ENCODE results near the gene FAM72A.
A peak's percentile ranks its signal among the peaks of the same experiment; 100 is the strongest.
"Not testable (repeated sequence)": the region's sequence is repeated elsewhere in the genome, so short reads cannot be mapped to it uniquely, and the experiment has no call there.

The FAM72A gene

GRCh38 chr1:206202789-206203363 is at the start of gene FAM72A:
TSS of gene FAM72A (minus strand) at chr1:206202839. CDS start at chr1:206202025, 814 bp downstream.
- peak; percentile 98 for DNase-seq (ENCODE audit: low read depth, low spot score)

- not testable (repeated sequence) for DNase-seq (ENCODE audit: low read depth, low spot score)
These were observed 48.5 kb upstream of the FAM72A start for GRCh38 chr1:206250953-206251681.

GRCh38 chr1:206246129-206246886 is 43.7 kb upstream of the FAM72A start:
- not testable (repeated sequence) for DNase-seq (ENCODE audit: low read depth, low spot score)

GRCh38 chr1:206245479-206245878 is 42.8 kb upstream of the FAM72A start:
- DNase-seq (ENCODE audit: low read depth, low spot score): not testable (repeated sequence)

- not testable (repeated sequence) for DNase-seq (ENCODE audit: low read depth, low spot score)
These were observed 40.7 kb upstream of the FAM72A start for GRCh38 chr1:206243335-206243734.

- not testable (repeated sequence) for DNase-seq (ENCODE audit: low read depth, low spot score)
These were observed 37.6 kb upstream of the FAM72A start for GRCh38 chr1:206240288-206240687.

GRCh38 chr1:206235190-206235589 is 32.6 kb upstream of the FAM72A start:
- not testable (repeated sequence) for DNase-seq (ENCODE audit: low read depth, low spot score)

- not testable (repeated sequence) for DNase-seq (ENCODE audit: low read depth, low spot score)
These were observed 31.7 kb upstream of the FAM72A start for GRCh38 chr1:206234189-206234916.

- not testable (repeated sequence) for DNase-seq (ENCODE audit: low read depth, low spot score)
These were observed 30.5 kb upstream of the FAM72A start for GRCh38 chr1:206232970-206233645.

- DNase-seq (ENCODE audit: low read depth, low spot score): not testable (repeated sequence)
These were observed 29.4 kb upstream of the FAM72A start for GRCh38 chr1:206231989-206232388.

- DNase-seq (ENCODE audit: low read depth, low spot score): not testable (repeated sequence)
These were observed 26.6 kb upstream of the FAM72A start for GRCh38 chr1:206229286-206229685.

GRCh38 chr1:206226886-206227285 is 24.2 kb upstream of the FAM72A start:
- not testable (repeated sequence) for DNase-seq (ENCODE audit: low read depth, low spot score)

- not testable (repeated sequence) for DNase-seq (ENCODE audit: low read depth, low spot score)
These were observed 22.7 kb upstream of the FAM72A start for GRCh38 chr1:206225386-206225785.

- not testable (repeated sequence) for DNase-seq (ENCODE audit: low read depth, low spot score)
These were observed 21.6 kb upstream of the FAM72A start for GRCh38 chr1:206224190-206224776.

- DNase-seq (ENCODE audit: low read depth, low spot score): not testable (repeated sequence)
These were observed 18.9 kb upstream of the FAM72A start for GRCh38 chr1:206221585-206221984.

- not testable (repeated sequence) for DNase-seq (ENCODE audit: low read depth, low spot score)
These were observed 17.8 kb upstream of the FAM72A start for GRCh38 chr1:206220332-206221000.

GRCh38 chr1:206219514-206220331 is 17.1 kb upstream of the FAM72A start:
- not testable (repeated sequence) for DNase-seq (ENCODE audit: low read depth, low spot score)

- DNase-seq (ENCODE audit: low read depth, low spot score): not testable (repeated sequence)
These were observed 16.1 kb upstream of the FAM72A start for GRCh38 chr1:206218765-206219164.

GRCh38 chr1:206218285-206218684 is 15.6 kb upstream of the FAM72A start:
- not testable (repeated sequence) for DNase-seq (ENCODE audit: low read depth, low spot score)
